ENCODE results near the gene TGM3.

Gene TGM3

DNA sequence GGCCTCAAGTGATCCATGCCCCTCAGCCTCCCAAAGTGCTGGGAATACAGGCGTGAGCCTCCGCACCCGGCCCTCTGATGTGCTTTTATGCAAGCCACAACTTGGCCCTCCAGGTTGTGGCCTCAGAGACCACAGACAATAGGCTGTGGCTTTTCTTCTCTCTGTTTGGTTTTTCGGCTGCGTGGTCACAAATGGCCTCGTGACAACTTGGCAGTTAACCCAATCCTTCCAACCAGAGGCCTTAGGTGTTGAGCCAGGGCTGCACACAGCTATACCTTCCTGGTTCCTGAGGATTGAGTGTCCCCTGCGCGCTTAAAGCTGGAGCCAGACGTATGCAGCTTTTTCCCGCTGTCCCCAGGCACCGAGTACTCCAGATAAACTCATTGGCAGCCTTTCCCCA lies 6.3 kb upstream of the TGM3 start:
- Histone ChIP-seq H3K23ac (ENCODE audit: low read length in 2 of 2) (no peak overlapping the region), H2AK5ac (ENCODE audit: low read length, severe bottlenecking) (no peak overlapping the region), H2AFZ (ENCODE audit: low read depth, low read length) (no peak overlapping the region), H3K9ac (ENCODE audit: low read length) (no peak overlapping the region), H2BK12ac (ENCODE audit: low read length in 2 of 2) (no peak overlapping the region), H3K27me3 (ENCODE audit: control insufficient read depth in 1 of 2, insufficient read depth in 1 of 2, low read length in 2 of 2) (peaks cover 0 to 5% of the 10 kb centered on the region in 2 experiments), H3K18ac (ENCODE audit: low read depth in 1 of 2, low read length in 2 of 2) (no peak overlapping the region), H3K79me1 (replicated peaks; ENCODE audit: low read length, poor library complexity, severe bottlenecking) (no peaks in the 10 kb centered on the region), H2BK5ac (ENCODE audit: low read depth, low read length, poor library complexity, severe bottlenecking) (no peak overlapping the region), H2BK15ac (ENCODE audit: low read depth, poor library complexity, severe bottlenecking) (no peak overlapping the region), H3K27ac (ENCODE audit: low read length, poor library complexity, severe bottlenecking) (no peak overlapping the region), H3K4me1 (ENCODE audit: control insufficient read depth, insufficient read depth, low read depth, low read length) (no peaks in the 10 kb centered on the region), H3K4me3 (ENCODE audit: insufficient read depth in 1 of 2, low read depth in 1 of 2, low read length in 2 of 2) (no peak overlapping the region), H3K36me3 (ENCODE audit: control insufficient read depth in 1 of 2, insufficient read depth in 2 of 2, low read depth in 1 of 2, low read length in 2 of 2) (no peaks in the 10 kb centered on the region), H2BK120ac (ENCODE audit: low read depth, low read length) (no peak overlapping the region), H3K4me2 (ENCODE audit: low read length, poor library complexity, severe bottlenecking) (no peak overlapping the region), H4K91ac (ENCODE audit: low read length) (no peak overlapping the region), H3K14ac (ENCODE audit: low read length in 2 of 2) (no peak overlapping the region), H3K4ac (ENCODE audit: low read depth in 1 of 2, low read length in 2 of 2) (no peak overlapping the region), H3K9me3 (ENCODE audit: control insufficient read depth, low read length) (no peaks in the 10 kb centered on the region), H4K8ac (ENCODE audit: low read length) (no peak overlapping the region)
- DNase-seq: no peak
- WGBS: 41% methylated on average over 11 of the region's 11 CpGs

DNA sequence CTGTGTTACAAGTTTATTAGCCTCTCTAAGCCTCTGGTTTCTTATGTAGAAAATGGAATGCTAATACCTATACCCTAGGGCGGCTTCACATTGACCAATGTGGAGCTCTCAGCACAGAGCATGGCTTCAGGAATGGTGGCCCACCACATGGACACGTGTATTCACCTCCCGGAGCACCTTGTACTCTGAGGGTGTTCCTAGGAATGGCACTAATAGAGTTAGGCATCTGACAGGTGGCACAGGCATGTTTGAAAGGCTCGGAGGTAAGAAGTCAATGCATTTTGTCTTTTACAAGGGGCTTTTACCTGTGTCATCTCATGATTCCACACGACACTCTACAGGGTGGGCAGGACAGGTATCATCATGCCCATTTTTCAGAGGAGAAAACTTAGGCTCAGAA lies 5.3 kb upstream of the TGM3 start:
- Histone ChIP-seq H3K4me2 (ENCODE audit: low read length, poor library complexity, severe bottlenecking) (no peak overlapping the region), H2BK15ac (ENCODE audit: low read depth, poor library complexity, severe bottlenecking) (no peak overlapping the region), H3K9me3 (ENCODE audit: control insufficient read depth, low read length) (no peaks in the 10 kb centered on the region), H4K8ac (ENCODE audit: low read length) (no peak overlapping the region), H3K18ac (ENCODE audit: low read depth in 1 of 2, low read length in 2 of 2) (no peak overlapping the region), H3K27ac (ENCODE audit: low read length, poor library complexity, severe bottlenecking) (no peak overlapping the region), H2BK120ac (ENCODE audit: low read depth, low read length) (no peak overlapping the region), H3K27me3 (ENCODE audit: control insufficient read depth in 1 of 2, insufficient read depth in 1 of 2, low read length in 2 of 2) (peaks cover 0 to 11% of the 10 kb centered on the region in 2 experiments), H3K36me3 (ENCODE audit: control insufficient read depth in 1 of 2, insufficient read depth in 2 of 2, low read depth in 1 of 2, low read length in 2 of 2) (no peaks in the 10 kb centered on the region), H2AFZ (ENCODE audit: low read depth, low read length) (no peak overlapping the region), H3K9ac (ENCODE audit: low read length) (no peak overlapping the region), H3K14ac (ENCODE audit: low read length in 2 of 2) (no peak overlapping the region), H2BK5ac (ENCODE audit: low read depth, low read length, poor library complexity, severe bottlenecking) (no peak overlapping the region), H3K23ac (ENCODE audit: low read length in 2 of 2) (no peak overlapping the region), H3K4me3 (ENCODE audit: insufficient read depth in 1 of 2, low read depth in 1 of 2, low read length in 2 of 2) (no peak overlapping the region), H3K4ac (ENCODE audit: low read depth in 1 of 2, low read length in 2 of 2) (no peak overlapping the region), H3K79me1 (replicated peaks; ENCODE audit: low read length, poor library complexity, severe bottlenecking) (no peaks in the 10 kb centered on the region), H3K4me1 (ENCODE audit: control insufficient read depth, insufficient read depth, low read depth, low read length) (no peaks in the 10 kb centered on the region), H2BK12ac (ENCODE audit: low read length in 2 of 2) (no peak overlapping the region), H4K91ac (ENCODE audit: low read length) (no peak overlapping the region), H2AK5ac (ENCODE audit: low read length, severe bottlenecking) (no peak overlapping the region)
- DNase-seq: no peak
- 92% methylated on average over 5 of the region's 5 CpGs for WGBS

DNA sequence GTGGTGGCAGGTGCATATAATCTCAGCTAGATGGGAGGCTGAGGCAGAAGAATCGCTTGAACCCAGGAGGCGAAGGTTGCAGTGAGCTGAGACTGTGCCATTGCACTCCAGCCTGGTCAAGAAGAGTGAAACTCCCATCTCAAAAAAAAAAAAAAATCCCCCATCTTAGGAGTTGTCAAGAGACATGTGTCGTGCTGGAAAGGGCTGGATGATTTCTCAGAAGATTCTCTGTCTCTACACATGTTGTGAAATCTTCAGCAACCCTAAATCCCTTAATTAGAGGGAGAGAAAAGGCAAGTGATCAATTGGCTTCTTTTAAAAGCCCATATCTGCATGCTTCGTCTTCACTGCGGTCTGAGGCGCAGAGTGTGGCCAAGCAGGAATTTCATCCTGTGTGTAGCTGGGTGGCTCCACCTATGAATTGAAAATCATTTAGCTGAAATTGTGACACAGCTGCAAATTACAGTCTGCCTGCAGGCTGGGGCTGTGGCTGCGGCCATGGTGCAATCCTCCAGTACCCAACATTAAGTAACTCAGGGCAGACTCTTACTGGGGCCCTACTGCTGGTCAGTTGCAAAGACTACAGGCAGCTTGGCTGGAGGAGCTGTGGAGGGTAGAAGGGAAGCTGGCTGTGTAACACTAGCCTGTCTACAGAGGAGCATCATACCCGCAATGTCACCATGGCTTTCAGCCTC lies 3.2 kb upstream of the TGM3 start:
- no peak overlapping the region for H2BK120ac ChIP-seq (ENCODE audit: low read depth, low read length)
- H3K9ac ChIP-seq (ENCODE audit: low read length): no peak overlapping the region
- H2BK15ac ChIP-seq (ENCODE audit: low read depth, poor library complexity, severe bottlenecking): no peak overlapping the region
- H4K8ac ChIP-seq (ENCODE audit: low read length): no peak overlapping the region
- no peak overlapping the region for H3K14ac ChIP-seq (ENCODE audit: low read length in 2 of 2)
- peaks cover 0 to 28% of the 10 kb centered on the region in 2 experiments for H3K27me3 ChIP-seq (ENCODE audit: control insufficient read depth in 1 of 2, insufficient read depth in 1 of 2, low read length in 2 of 2)
- H3K23ac ChIP-seq (ENCODE audit: low read length in 2 of 2): no peak overlapping the region
- H4K91ac ChIP-seq (ENCODE audit: low read length): no peak overlapping the region
- no peak overlapping the region for H3K4me2 ChIP-seq (ENCODE audit: low read length, poor library complexity, severe bottlenecking)
- H2AK5ac ChIP-seq (ENCODE audit: low read length, severe bottlenecking): no peak overlapping the region
- H3K27ac ChIP-seq (ENCODE audit: low read length, poor library complexity, severe bottlenecking): no peak overlapping the region
- no peak overlapping the region for H2AFZ ChIP-seq (ENCODE audit: low read depth, low read length)
- no peak overlapping the region for H2BK12ac ChIP-seq (ENCODE audit: low read length in 2 of 2)
- H3K9me3 ChIP-seq (ENCODE audit: control insufficient read depth, low read length): no peaks in the 10 kb centered on the region
- no peak for DNase-seq
- no peak overlapping the region for H3K18ac ChIP-seq (ENCODE audit: low read depth in 1 of 2, low read length in 2 of 2)
- H3K4me1 ChIP-seq (ENCODE audit: control insufficient read depth, insufficient read depth, low read depth, low read length): peaks cover 5% of the 10 kb centered on the region
- no peak overlapping the region for H2BK5ac ChIP-seq (ENCODE audit: low read depth, low read length, poor library complexity, severe bottlenecking)
- no peaks in the 10 kb centered on the region for H3K79me1 ChIP-seq (replicated peaks; ENCODE audit: low read length, poor library complexity, severe bottlenecking)
- H3K36me3 ChIP-seq (ENCODE audit: control insufficient read depth in 1 of 2, insufficient read depth in 2 of 2, low read depth in 1 of 2, low read length in 2 of 2): no peaks in the 10 kb centered on the region
- no peak overlapping the region for H3K4me3 ChIP-seq (ENCODE audit: insufficient read depth in 1 of 2, low read depth in 1 of 2, low read length in 2 of 2)
- H3K4ac ChIP-seq (ENCODE audit: low read depth in 1 of 2, low read length in 2 of 2): no peak overlapping the region
- WGBS: 89% methylated on average over 5 of the region's 8 CpGs

DNA sequence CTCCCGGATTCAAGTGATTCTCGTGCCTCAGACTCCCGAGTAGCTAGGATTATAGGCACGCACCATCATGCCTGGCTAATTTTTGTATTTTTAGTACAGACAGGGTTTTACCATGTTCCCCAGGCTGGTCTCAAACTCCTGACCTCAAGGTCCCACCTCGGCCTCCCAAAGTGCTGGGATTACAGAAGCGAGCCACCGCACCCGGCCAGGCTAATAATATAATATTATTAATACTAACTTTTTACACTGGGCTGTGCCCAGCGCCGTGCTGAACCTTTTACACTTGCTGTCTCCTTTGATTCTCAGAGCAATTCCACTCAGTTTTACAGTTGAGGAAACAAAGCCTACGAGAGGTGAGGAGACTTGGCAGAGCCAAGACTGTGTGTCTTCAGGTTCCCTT lies 2.3 kb upstream of the TGM3 start:
- Histone ChIP-seq H3K23ac (ENCODE audit: low read length in 2 of 2) (no peak overlapping the region), H3K9me3 (ENCODE audit: control insufficient read depth, low read length) (no peaks in the 10 kb centered on the region), H2BK12ac (ENCODE audit: low read length in 2 of 2) (no peak overlapping the region), H3K9ac (ENCODE audit: low read length) (no peak overlapping the region), H2BK5ac (ENCODE audit: low read depth, low read length, poor library complexity, severe bottlenecking) (no peak overlapping the region), H2AK5ac (ENCODE audit: low read length, severe bottlenecking) (no peak overlapping the region), H3K36me3 (ENCODE audit: control insufficient read depth in 1 of 2, insufficient read depth in 2 of 2, low read depth in 1 of 2, low read length in 2 of 2) (no peaks in the 10 kb centered on the region), H3K27me3 (ENCODE audit: control insufficient read depth in 1 of 2, insufficient read depth in 1 of 2, low read length in 2 of 2) (peaks cover 0 to 35% of the 10 kb centered on the region in 2 experiments), H3K79me1 (replicated peaks; ENCODE audit: low read length, poor library complexity, severe bottlenecking) (no peaks in the 10 kb centered on the region), H2BK120ac (ENCODE audit: low read depth, low read length) (no peak overlapping the region), H2BK15ac (ENCODE audit: low read depth, poor library complexity, severe bottlenecking) (no peak overlapping the region), H4K91ac (ENCODE audit: low read length) (no peak overlapping the region), H3K4me3 (ENCODE audit: insufficient read depth in 1 of 2, low read depth in 1 of 2, low read length in 2 of 2) (no peak overlapping the region), H3K4me2 (ENCODE audit: low read length, poor library complexity, severe bottlenecking) (no peak overlapping the region), H3K14ac (ENCODE audit: low read length in 2 of 2) (no peak overlapping the region), H3K4ac (ENCODE audit: low read depth in 1 of 2, low read length in 2 of 2) (no peak overlapping the region), H2AFZ (ENCODE audit: low read depth, low read length) (no peak overlapping the region), H3K18ac (ENCODE audit: low read depth in 1 of 2, low read length in 2 of 2) (no peak overlapping the region), H3K4me1 (ENCODE audit: control insufficient read depth, insufficient read depth, low read depth, low read length) (peaks cover 5% of the 10 kb centered on the region), H4K8ac (ENCODE audit: low read length) (no peak overlapping the region), H3K27ac (ENCODE audit: low read length, poor library complexity, severe bottlenecking) (no peak overlapping the region)
- WGBS: 86% methylated on average over 8 of the region's 11 CpGs
- DNase-seq: no peak

Data from mesenchymal stem cell (in vitro differentiated cells and primary cell).